HG02840 (cell line): ENCODE results near the gene CPA5.

Experiments
- ATAC-seq: cut with Tn5 transposase; IDR thresholded peaks from one replicate; pipeline ENCODE4 v1.9.1; 2021; ENCODE audit warnings: mild to moderate bottlenecking, moderate library complexity, moderate number of reproducible peaks; ENCODE audit not compliant: unreplicated experiment, low FRiP score

Gene CPA5

GRCh38 chr7:130393841-130394411, 49.3 kb downstream of the CPA5 start:
- no peak for ATAC-seq

- ATAC-seq = no peak
Measured at GRCh38 chr7:130394421-130395195, 50.0 kb downstream of the CPA5 start.

GRCh38 chr7:130395421-130395820, 50.8 kb downstream of the CPA5 start:
- ATAC-seq = no peak

DNA sequence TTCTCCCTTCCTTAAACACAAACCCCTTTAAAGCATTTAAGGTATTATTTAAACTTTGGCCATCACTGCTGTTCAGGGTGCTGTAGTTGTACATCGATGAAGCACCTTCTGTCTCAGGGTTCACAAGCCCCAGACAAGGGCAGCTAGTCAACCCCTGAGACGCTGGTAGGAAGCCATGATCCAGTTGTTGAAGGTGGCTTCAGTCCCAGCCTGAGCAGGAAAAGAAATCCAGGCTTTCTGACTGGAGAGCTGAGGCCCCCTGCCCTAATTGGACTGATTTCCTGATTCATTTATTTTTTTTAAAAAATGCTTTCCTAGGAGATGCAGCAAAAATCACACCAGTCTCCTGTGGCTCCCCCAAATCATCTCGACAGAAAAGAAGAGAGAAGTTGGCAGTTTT, 51.5 kb downstream of the CPA5 start:
- no peak for ATAC-seq

- ATAC-seq = no peak
Measured at GRCh38 chr7:130397051-130397757, 52.6 kb downstream of the CPA5 start.

DNA sequence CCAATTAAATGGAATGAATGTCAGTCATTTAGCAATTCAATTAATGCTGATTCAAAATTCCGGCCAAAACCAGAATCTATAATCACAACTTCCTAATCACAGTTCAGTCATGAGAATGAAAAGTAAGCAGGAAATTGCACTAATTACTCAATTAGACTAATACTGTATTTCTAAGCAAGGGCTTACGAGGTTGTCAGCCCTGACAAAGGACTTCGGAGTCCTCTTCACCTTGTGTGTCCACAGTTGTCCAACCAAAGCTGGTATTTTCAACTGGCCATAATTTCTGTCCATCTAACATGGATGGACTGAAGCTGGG, 53.1 kb downstream of the CPA5 start:
- ATAC-seq = no peak

DNA sequence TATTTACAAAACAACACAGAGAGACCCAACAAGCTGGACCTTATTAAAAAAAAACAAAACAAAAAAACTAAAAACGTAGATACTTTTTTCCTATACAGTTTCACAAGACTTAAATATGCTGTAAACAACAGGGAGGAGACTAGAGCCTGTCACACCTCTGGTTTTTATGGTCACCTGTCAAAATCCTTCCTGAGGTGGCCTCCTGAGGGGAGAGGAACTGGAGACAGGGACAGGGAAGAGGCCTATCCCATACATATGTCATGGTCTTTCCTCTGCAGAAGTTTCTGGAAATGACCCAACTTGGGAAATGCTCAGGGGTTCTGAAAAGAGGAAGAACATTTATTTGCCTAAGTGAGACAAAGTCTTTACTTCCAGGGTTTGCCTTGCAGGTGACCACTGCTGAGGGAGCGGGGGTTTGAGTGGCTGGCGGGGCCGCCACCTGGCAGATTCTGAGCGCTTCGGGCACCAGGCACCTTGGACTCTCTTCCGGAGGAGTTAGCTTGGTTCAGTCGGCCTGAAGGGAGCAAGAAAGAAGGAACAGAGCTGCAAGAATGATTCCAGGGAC, 54.0 kb downstream of the CPA5 start:
- ATAC-seq = no peak

GRCh38 chr7:130400120-130400572, 55.5 kb downstream of the CPA5 start:
- ATAC-seq = no peak

GRCh38 chr7:130401101-130401500, 56.5 kb downstream of the CPA5 start:
- ATAC-seq = no peak

DNA sequence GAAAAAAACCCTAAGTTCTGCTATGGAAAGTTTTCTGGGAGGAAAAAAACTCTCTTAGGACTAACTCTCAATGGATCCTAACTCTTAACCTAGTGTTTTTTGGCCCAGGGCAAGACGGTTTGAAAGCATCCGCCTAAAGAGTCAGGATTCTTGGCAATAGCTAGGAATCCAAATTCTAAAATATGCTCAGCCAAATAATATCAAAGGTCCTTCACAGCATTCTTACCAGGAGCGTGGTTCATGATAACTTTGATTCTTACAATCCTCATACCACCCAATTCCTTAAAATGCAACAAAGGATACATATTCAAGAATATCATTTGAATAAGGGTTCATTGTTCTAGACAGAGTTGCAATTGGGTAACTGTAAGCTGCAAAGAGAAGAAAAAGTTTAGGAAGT, 57.0 kb downstream of the CPA5 start:
- no peak for ATAC-seq

- ATAC-seq = no peak
Measured at GRCh38 chr7:130405003-130405402, 60.4 kb downstream of the CPA5 start.

DNA sequence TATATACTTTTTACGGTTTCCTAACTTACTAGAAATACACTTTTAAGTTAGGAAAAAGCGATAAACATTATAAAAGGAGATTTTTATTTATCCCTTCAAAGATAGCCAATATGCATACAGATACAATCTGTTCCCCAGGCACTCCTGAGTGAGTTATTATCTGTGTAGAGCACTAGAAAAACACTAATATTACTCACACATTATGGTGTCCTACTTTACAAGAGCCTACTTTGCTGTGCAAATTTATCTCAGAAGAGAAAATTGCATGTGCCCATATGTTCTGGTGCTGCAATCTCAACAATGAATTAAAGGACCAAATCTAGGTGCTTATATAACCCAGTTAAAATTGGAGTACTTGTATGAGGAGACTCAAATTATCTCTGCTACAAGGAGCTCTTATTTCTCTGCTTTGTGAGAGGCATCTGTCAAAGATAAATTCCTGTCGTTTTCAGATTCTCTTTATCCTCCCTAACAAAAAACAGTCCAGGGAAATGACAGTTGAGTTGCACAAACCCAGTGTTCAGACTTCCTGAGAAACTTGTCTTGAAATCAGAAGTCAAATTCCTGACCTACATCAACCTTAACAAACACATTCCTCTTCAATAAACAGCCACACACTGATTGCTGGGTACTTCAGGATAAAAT, 64.6 kb downstream of the CPA5 start:
- ATAC-seq = no peak

DNA sequence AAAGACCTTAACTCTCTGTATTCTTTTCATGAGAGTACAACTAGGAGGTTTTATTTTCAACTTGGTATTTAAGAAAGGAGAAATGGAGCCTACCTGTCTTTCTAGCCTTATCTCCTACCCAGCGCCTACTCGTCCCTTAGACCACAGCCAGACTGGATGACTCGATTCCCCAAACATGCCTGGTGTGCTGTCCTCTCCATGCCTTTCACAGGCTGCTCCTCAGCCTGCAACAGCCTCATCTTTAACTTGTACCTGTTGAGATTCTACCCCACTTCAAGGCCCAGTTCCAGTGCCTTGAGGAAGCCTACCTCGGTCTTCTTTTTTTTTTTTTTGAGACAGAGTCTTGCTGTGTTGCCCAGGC, 65.1 kb downstream of the CPA5 start:
- no peak for ATAC-seq

DNA sequence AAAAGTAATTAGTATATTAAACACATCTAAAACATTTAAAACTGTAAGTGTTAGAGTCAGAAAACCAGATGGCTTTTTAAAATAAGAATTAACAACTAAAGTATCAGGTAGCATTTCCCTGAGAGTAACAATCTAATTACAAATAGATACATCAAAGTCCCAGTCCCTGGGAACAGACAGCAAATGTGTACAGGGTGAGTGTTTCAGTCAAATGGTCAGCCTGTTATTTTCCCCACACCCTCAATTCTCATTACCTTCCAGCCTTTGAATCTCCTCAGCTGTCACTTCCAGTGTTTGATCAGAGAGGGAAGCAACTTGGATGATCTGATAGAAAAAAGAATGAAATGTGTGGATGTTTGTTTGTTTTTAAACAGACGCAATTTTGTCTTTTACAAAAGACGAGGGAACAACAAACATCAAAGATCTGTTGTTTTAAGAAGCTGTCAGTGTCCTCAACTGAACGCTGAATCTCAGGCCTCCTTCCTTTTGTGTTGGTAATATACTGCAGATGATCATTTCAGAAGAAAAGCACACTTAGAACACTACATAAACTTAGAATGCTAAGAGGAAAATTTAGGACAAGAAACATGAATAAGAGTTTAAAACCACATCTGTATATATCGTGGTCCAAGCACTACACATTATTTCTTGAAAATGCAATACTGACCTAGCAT, 66.4 kb downstream of the CPA5 start:
- no peak for ATAC-seq

DNA sequence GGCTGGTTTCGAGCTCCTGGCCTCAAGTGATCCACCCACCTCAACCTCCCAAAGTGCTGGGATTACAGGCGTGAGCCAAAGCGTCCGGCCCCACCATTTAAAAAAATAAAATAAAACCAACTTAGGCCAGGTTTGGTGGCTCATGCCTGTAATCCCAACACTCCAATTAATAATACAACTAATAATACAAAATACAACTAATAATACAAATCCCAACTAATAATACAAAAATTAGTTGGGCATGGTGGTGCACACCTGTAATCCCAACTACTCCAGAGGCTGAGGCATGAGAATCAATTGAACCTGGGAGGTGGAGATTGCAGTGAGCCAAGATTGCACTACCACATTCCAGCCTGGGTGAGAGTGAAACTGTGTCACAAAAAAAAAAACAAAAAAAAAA, 68.6 kb downstream of the CPA5 start:
- no peak for ATAC-seq

GRCh38 chr7:130415006-130415405, 70.4 kb downstream of the CPA5 start:
- ATAC-seq = no peak

DNA sequence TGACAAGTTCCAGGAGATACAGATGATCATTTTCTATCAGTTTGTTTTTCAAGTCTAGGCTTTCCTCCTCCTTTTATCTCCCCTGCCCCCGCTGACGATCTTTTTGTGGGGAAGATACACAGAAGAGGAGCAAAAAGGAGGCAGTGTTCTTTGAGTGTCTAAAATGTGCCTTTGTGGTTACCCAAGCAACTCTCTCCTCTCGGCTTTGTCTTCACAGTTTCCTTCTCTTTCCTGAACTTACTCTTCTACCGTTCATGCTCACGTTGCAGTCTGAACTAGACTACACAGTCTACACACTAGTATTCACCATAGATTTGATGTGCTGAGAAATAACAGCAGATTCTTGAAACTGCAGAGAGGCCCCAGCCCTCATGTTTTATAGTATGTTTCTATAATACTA, 72.6 kb downstream of the CPA5 start:
- no peak for ATAC-seq

DNA sequence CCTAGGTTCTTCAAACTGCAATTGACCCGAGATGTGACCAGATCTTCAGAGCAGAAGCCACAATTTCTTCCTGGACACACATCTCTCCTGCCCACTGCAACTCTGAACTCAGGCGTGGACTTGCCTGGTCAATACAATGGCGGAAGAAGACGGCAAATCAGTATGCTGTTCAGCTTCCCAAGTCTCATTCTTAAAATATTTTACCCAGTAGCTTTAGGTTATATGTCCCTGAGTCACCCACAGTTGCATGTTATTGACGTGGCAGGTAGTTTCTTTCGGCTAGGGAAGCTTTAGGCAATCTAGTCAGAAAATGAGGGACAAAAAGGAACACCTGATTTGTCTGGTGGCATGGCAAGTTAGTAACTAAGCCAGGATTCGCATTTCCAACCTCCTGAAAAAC, 73.7 kb downstream of the CPA5 start:
- ATAC-seq = no peak
